A673 (cell line): ENCODE data around the gene OTOGL. TPM values are rescaled to one million over a fixed set of nuclear protein-coding genes. Genes with fewer than 3 reads are reported as not detected.
A peak's percentile ranks its signal among the peaks of the same experiment; 100 is the strongest.

Experiments
- BruUV-seq: library from RNA; stranded (reverse); fragments of 400-500 nt; replicated peaks from 2 replicates; lab custom pipeline; 2021; lab: Mats Ljungman, UMichigan
- CTCF ChIA-PET: fragments of 300-600 bp; sonication (Branson Sonifier 250); formaldehyde crosslinking; loops from one replicate; lab custom pipeline; 2022; ENCODE audit warnings: antibody characterized with exemption; lab: Charles Lee
- POLR2A ChIA-PET: fragments of 300-600 bp; sonication (Branson Sonifier 250); formaldehyde crosslinking; loops from one replicate; lab custom pipeline; 2022; ENCODE audit warnings: antibody characterized with exemption; ENCODE audit not compliant: low non-redundant PET; lab: Charles Lee
- DNase-seq: peaks from one replicate; pipeline ENCODE4 v3.0.0-alpha.2; 2015; ENCODE audit warnings: low spot score
- H3K27ac ChIP-seq: fragments of 200-600 bp; sonication (generic); 2 replicates; pipeline ENCODE4 v1.5.1; 2016; ENCODE audit warnings: mixed run types, low read depth, mild to moderate bottlenecking, mixed read lengths, antibody characterized with exemption, low read length; ENCODE audit not compliant: poor library complexity, severe bottlenecking
- H3K27me3 ChIP-seq: fragments of 200-600 bp; sonication (generic); replicated peaks from 2 replicates; pipeline ENCODE4 v1.6.1; 2017; ENCODE audit warnings: mixed run types, low read depth, mild to moderate bottlenecking, mixed read lengths, antibody characterized with exemption, low read length; ENCODE audit not compliant: insufficient read depth, poor library complexity
- H3K36me3 ChIP-seq: fragments of 200-600 bp; sonication (generic); 2 replicates; pipeline ENCODE4 v1.6.1; 2016; ENCODE audit warnings: mixed run types, mild to moderate bottlenecking, mixed read lengths, antibody characterized with exemption, low read length; ENCODE audit not compliant: insufficient read depth, poor library complexity, severe bottlenecking
- H3K4me1 ChIP-seq: fragments of 200-600 bp; sonication (generic); 2 replicates; pipeline ENCODE4 v1.6.1; 2017; ENCODE audit warnings: mixed run types, mild to moderate bottlenecking, mixed read lengths, antibody characterized with exemption, low read length; ENCODE audit not compliant: insufficient read depth, poor library complexity, severe bottlenecking
- H3K4me3 ChIP-seq: fragments of 200-600 bp; sonication (generic); 2 replicates; pipeline ENCODE4 v1.5.1; 2016; ENCODE audit warnings: low read depth, mixed run types, mild to moderate bottlenecking, mixed read lengths, low read length; ENCODE audit not compliant: poor library complexity, severe bottlenecking
- H3K9me3 ChIP-seq: fragments of 200-600 bp; sonication (generic); 2 replicates; pipeline ENCODE4 v1.6.1; 2016; ENCODE audit warnings: mixed run types, low read depth, mild to moderate bottlenecking, mixed read lengths, antibody characterized with exemption, low read length; ENCODE audit not compliant: poor library complexity, severe bottlenecking
- CTCF ChIP-seq: fragments of 300-800, 200-600 bp; sonication (generic); conservative IDR thresholded peaks from 2 replicates; pipeline ENCODE4 v1.5.1; 2017; ENCODE audit warnings: low read depth, mild to moderate bottlenecking, antibody characterized with exemption, low read length, moderate library complexity, mixed read lengths
- EZH2 ChIP-seq: fragments of 200-600 bp; sonication (generic); IDR thresholded peaks from 2 replicates; pipeline ENCODE4 v1.6.1; 2017; ENCODE audit warnings: borderline replicate concordance, low read depth, mild to moderate bottlenecking, mixed read lengths, antibody characterized with exemption, low read length; ENCODE audit not compliant: poor library complexity, severe bottlenecking
- intact Hi-C: fragments of 100-400 bp; cut with micrococcal nuclease; formaldehyde crosslinking; loops from one replicate; pipeline ENCODE4 v1.10.0; 2022; ENCODE audit not compliant: unreplicated experiment
- total RNA-seq: library from RNA; stranded (reverse); gene quantifications from 2 replicates; pipeline ENCODE4 v1.2.3, GENCODE V29; 2021

Gene OTOGL
- total RNA-seq, 1 experiment from 2014 or later = 0.73 TPM

DNA sequence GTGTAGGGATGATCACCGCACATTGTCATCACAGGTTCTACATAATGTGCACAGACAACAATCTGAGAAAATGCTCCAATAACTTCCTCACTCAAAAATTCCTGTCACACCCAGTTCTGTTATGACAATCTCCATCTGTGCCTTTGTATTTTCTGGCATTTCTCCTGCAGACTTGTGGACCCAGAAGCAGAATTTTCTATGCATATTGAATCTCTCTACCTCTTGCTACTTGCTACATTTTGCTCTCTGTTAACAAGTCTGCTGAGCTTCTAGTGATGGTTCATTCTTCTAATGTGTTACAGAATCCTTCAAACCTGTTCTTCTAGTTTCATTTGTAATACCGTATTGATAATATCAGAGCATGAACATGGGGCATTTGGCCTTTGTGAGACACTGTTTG, 216.9 kb downstream of the OTOGL start:
- no TSS peak for BruUV-seq
- DNase-seq = no peak
- H3K27me3 ChIP-seq = no peaks in the 10 kb centered on the region
- H3K9me3 ChIP-seq = no peaks in the 10 kb centered on the region
- ChIA-PET POLR2A (no interaction called here), CTCF (no interaction called here)
- intact Hi-C loops = loop anchor here (10.0 kb wide), 1 partner anchor 449 kb away; no protein-coding TSS in a partner anchor
- TF ChIP-seq EZH2 (no peak), CTCF (no peak)
- H3K36me3 ChIP-seq = no peaks in the 10 kb centered on the region
- H3K4me3 ChIP-seq = no peak overlapping the region
- no peaks in the 10 kb centered on the region for H3K4me1 ChIP-seq
- H3K27ac ChIP-seq = no peak overlapping the region

DNA sequence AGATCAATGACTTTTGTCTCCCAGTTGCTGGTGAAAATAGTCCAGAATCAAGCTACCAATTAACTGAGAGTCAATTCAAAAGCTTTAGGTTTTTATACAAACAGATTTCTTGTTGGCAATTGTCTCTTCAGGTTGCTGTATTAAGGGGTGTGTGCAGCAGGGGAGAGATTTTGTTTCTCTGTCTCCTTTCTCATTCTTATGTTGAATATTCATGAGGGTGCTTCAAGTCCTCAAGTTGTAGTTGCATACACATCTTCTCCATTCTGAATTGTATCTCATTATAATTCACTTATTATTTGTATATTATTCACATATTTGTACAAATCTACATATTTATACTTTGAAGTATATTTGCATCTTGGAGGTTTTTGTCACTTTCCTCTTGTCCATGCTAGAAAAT, 218.0 kb downstream of the OTOGL start:
- Histone ChIP-seq H3K9me3 (no peaks in the 10 kb centered on the region), H3K27me3 (no peaks in the 10 kb centered on the region), H3K4me3 (no peak overlapping the region), H3K4me1 (no peaks in the 10 kb centered on the region), H3K27ac (no peak overlapping the region), H3K36me3 (no peaks in the 10 kb centered on the region)
- DNase-seq = peak; percentile 15
- intact Hi-C loops = loop anchor here (10.0 kb wide), 1 partner anchor 447 kb away; no protein-coding TSS in a partner anchor
- TF ChIP-seq EZH2 (no peak), CTCF (no peak)
- POLR2A ChIA-PET = no interaction called here
- no TSS peak for BruUV-seq
- CTCF ChIA-PET = no interaction called here

- TF ChIP-seq CTCF (no peak), EZH2 (no peak)
- Histone ChIP-seq H3K27ac (no peak overlapping the region), H3K27me3 (no peaks in the 10 kb centered on the region), H3K36me3 (no peaks in the 10 kb centered on the region), H3K9me3 (no peaks in the 10 kb centered on the region), H3K4me1 (no peaks in the 10 kb centered on the region), H3K4me3 (no peak overlapping the region)
- BruUV-seq = no TSS peak
- POLR2A ChIA-PET = no interaction called here
- intact Hi-C loops = loop anchor here (10.0 kb wide), 1 partner anchor 447 kb away; no protein-coding TSS in a partner anchor
- no peak for DNase-seq
- CTCF ChIA-PET = no interaction called here
Observed at GRCh38 chr12:80317899-80318298, 218.6 kb downstream of the OTOGL start.
